GM12864 (cell line): Measurements from ENCODE around the gene GAB3.
A peak's percentile ranks its signal among the peaks of the same experiment; 100 is the strongest.

Source experiments
- DNase-seq: peaks from one replicate; pipeline ENCODE4 v3.0.0-alpha.2; 2011; ENCODE audit warnings: low read depth
- H3K4me3 ChIP-seq: 2 replicates; pipeline ENCODE4 v1.5.1; 2011; ENCODE audit warnings: mild to moderate bottlenecking, low read depth, low read length, control low read depth
- TF ChIP-seq, protein P1 (sequence below): IDR thresholded peaks from 2 replicates; pipeline ENCODE4 v1.5.1; 2011; ENCODE audit warnings: low read depth, mild to moderate bottlenecking, moderate library complexity, low read length, control low read depth, inconsistent platforms; ENCODE audit errors: missing control alignments

Gene GAB3

DNA sequence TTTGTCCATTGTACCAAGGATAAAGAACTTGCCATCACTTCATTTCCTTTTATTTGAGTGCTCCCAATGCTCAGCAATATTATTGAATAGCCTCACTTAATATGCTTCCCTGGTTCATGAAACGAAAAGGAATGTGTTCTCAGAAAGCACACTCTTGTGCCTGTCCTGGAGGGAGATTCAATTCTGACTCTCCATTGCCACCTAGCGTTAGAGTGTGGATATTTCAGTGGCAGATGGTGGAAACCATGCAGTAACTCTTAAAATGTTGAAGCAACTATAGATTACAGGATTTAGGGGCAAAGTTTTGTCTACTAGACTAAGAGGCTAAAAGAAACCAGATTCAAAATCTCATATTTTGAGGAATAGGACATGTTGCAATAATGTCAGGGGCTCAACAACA is 36.0 kb downstream of the GAB3 start:
- no peak for DNase-seq
- TF ChIP-seq, protein P1, sequence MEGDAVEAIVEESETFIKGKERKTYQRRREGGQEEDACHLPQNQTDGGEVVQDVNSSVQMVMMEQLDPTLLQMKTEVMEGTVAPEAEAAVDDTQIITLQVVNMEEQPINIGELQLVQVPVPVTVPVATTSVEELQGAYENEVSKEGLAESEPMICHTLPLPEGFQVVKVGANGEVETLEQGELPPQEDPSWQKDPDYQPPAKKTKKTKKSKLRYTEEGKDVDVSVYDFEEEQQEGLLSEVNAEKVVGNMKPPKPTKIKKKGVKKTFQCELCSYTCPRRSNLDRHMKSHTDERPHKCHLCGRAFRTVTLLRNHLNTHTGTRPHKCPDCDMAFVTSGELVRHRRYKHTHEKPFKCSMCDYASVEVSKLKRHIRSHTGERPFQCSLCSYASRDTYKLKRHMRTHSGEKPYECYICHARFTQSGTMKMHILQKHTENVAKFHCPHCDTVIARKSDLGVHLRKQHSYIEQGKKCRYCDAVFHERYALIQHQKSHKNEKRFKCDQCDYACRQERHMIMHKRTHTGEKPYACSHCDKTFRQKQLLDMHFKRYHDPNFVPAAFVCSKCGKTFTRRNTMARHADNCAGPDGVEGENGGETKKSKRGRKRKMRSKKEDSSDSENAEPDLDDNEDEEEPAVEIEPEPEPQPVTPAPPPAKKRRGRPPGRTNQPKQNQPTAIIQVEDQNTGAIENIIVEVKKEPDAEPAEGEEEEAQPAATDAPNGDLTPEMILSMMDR: peak; percentile 67
- H3K4me3 ChIP-seq: no peak overlapping the region

DNA sequence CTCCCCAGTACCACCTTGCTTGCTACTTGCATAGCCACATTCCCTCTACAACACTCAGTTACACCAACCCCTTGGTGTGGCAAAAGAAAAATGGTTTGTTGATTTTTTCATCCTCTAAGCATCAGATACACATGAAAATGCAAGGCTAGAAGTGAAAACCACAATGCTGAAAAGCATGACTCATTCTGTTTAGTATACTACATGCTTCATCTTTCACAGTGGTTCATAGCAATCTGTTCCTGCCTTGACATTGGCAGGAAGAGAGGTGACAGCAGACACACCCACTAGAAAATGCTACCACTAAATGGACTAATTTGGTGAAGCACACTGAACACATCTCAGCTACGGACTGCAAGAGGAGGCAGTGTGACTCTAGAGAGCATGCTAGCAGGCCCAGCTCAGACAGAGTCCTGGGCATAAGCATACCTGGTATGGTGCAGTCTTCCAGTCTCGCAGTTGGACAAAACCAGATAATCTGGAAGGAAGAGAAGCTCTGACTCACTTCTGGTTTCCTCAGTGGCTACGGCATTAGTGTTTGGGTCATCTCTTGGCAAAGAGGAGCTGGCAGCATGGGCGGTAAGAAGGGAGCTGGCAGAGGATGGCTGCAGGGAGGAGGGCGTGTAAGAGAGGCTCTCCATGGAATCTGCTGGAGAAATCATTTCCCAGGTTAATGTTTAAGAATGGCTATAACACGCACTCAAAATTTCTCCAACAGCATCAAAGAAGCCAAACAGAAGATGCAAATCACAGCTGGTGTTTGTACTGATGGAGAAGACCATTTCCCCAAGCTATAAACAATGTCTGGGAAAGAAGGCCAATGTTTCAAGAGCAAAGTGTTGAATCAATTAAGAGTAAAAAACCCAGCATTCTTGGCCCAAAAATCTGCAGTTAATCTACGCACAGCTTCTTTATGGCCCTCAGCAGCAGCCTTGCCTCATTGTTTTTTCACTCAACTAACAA is 37.8 kb downstream of the GAB3 start:
- peak; percentile 66 for DNase-seq
- TF ChIP-seq, protein P1: no peak
- no peak overlapping the region for H3K4me3 ChIP-seq

- no peak overlapping the region for H3K4me3 ChIP-seq
- DNase-seq: no peak
- TF ChIP-seq, protein P1: peak; percentile 13
Observed at GRCh38 chrX:154711264-154711663, 39.6 kb downstream of the GAB3 start.

DNA sequence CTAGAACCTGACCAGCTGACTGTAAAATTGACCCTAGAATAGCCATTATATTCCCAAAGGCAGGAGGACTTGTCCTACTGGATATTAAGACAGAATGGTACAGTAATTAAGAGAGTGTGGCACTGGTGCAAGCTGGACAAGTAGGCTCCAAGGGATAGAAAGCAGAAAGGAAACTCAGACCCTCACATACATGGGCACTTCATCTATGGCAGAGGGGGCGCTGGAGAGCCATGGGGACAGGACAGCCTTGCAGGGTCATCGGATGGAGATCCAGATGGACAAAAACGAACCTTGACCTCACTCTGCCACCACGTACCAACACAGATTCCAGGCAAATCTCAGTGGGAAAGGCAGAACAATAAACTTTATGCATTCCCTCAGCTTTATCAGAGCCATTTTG is 40.6 kb downstream of the GAB3 start:
- TF ChIP-seq, protein P1: no peak
- DNase-seq: no peak

DNA sequence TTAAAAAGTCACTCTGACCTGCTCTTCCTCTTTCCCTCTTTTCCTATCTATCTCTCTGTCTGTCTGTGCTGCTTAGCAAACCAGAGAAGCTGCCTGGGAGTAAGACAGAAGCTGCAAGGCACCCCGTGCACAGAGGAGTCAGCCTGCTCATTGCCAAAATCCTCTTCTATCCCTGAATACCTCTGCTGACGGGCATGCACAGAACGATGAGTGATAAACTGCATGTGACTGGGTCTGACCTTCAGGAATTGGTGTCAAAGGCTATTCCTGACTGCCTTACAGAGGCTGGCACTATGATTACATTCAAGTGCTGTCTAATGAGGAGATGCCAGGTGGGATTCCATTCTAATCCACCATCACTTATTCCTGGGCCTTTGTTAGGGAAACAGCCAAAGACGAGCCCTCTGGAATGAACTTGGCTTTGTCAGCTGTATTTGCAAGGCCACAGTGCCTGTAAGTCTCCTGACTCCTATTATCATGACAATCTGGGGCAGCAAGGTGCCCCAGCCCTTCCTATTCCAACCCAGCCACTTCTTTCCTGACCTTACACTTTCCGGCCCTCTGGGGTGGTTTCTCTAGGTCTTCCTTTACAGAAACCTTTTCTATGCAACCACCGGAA is 52.1 kb downstream of the GAB3 start:
- DNase-seq: no peak
- TF ChIP-seq, protein P1: no peak
- no peak overlapping the region for H3K4me3 ChIP-seq

More for the DNA sequence above, 40.6 kb downstream of the GAB3 start:
- no peak overlapping the region for H3K4me3 ChIP-seq

GRCh38 chrX:154696676-154697045 is 54.2 kb downstream of the GAB3 start:
- TF ChIP-seq, protein P1: no peak
- H3K4me3 ChIP-seq: no peak overlapping the region
- no peak for DNase-seq
